ENCODE data around the gene FIGLA. TPM values are rescaled to one million over a fixed set of nuclear protein-coding genes. Genes with fewer than 3 reads are reported as not detected.

The FIGLA gene
- total RNA-seq, 6 donors from 2014 or later: not detected

DNA sequence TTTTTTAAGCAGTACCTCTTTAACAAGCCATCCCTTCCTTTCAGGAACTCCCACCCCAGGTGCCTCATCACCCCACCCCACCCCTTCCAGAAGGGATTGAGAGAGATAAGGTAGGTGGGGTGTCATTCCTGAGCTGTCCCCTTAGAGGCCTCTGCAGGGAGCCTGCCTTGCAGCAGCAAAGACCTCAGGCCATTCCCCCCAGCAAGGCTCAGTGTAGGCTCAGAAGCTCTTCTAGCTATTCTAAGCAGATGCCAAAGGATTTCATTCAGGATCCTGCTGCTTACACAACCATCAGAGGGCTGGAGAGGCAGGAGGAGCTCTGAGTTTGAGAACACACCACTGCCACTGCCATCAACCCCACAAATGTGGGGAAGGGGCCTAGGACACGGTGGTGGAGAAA lies 5.8 kb upstream of the FIGLA start:
- Histone ChIP-seq H3K4me3 (no peak overlapping the region), H3K27me3 (peaks cover 0 to under 1% (median 0%) of the 10 kb centered on the region in 4 donors), H3K27ac (no peak overlapping the region), H3K9me3 (peaks cover 0 to 4% (median 0%) of the 10 kb centered on the region in 4 donors), H3K36me3 (no peaks in the 10 kb centered on the region), H3K4me1 (no peaks in the 10 kb centered on the region)
- TF ChIP-seq POLR2AphosphoS5 (IDR thresholded peaks at IDR 0.05) (no peak), EP300 (IDR thresholded peaks at IDR 0.05) (no peak), POLR2A (IDR thresholded peaks at IDR 0.05) (no peak)
- TF ChIP-seq, protein P1, sequence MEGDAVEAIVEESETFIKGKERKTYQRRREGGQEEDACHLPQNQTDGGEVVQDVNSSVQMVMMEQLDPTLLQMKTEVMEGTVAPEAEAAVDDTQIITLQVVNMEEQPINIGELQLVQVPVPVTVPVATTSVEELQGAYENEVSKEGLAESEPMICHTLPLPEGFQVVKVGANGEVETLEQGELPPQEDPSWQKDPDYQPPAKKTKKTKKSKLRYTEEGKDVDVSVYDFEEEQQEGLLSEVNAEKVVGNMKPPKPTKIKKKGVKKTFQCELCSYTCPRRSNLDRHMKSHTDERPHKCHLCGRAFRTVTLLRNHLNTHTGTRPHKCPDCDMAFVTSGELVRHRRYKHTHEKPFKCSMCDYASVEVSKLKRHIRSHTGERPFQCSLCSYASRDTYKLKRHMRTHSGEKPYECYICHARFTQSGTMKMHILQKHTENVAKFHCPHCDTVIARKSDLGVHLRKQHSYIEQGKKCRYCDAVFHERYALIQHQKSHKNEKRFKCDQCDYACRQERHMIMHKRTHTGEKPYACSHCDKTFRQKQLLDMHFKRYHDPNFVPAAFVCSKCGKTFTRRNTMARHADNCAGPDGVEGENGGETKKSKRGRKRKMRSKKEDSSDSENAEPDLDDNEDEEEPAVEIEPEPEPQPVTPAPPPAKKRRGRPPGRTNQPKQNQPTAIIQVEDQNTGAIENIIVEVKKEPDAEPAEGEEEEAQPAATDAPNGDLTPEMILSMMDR (IDR thresholded peaks at IDR 0.05): no peak
- no peak for ATAC-seq (ENCODE audit: low FRiP score in 2 of 2)
- no peak for DNase-seq
- 71 to 75% methylated on average over 1 of the region's 1 CpG for WGBS, 2 donors

DNA sequence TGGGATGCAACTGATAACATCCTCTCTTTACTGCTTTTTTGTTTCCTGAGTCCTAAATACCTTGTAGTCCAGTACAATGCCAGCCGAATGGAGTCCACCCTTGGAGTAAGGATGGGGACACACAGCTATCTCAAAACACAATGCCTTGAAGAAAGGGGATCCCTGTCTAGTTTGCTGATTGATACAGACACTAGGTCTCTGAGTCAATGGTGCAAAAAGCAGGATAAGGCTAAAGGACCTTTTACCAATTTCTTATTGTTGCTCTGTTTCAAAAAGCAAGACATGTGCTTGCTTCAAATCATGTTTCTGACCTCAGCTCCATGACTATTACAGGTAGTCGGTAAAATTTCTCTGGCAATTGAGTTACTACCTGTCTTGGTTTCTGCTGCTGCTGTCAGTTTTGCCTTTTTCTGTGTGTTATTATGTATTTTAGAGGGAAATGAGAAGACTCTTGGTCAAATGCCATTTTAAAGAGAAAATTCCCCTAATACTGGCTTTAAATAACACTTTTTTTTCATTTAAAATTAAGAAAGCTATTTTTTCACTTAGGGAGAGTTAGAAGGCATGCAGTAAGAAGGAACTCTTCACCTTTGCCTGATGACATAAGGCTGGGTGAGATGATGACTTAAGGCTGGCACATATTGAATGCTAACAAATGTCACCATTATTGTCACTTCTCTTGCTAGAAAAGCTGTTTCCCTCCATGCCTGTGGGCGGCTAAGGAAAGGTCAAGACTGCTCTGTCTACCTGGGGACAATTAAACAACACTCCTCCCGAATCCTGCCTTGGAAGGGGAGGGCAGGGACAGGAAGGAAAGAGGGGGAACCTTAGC lies 4.9 kb upstream of the FIGLA start:
- no peak overlapping the region for H3K4me3 ChIP-seq

DNA sequence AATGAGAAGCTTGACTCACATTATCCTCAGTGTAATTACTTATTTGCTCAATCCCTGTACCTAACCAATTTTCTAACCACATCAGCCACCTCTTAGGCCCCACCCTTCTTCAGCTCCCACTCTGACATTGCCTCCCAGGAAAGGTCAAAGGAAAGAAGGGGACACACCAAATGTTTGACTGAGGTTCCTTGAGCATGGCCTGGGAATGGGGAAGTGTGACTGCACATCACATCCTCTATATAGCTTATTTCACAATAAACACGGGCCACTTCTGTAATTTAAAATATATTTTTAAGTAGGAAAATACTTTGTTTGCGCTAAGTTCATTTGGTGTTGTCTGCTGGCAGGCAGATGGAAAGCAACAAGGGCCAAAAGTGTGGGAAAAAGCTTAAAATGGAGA lies 3.0 kb upstream of the FIGLA start:
- H3K27ac ChIP-seq: no peak overlapping the region
- DNase-seq (no peak), ATAC-seq (ENCODE audit: low FRiP score in 2 of 2) (peak in 1 of 2 donors; percentile 57)
- no peaks in the 10 kb centered on the region for H3K9me3 ChIP-seq
- H3K4me1 ChIP-seq: peaks cover 11 to 15% (median 13%) of the 10 kb centered on the region in 4 donors
- TF ChIP-seq POLR2A (IDR thresholded peaks at IDR 0.05) (no peak), POLR2AphosphoS5 (IDR thresholded peaks at IDR 0.05) (no peak), EP300 (IDR thresholded peaks at IDR 0.05) (no peak)
- TF ChIP-seq, protein P1 (IDR thresholded peaks at IDR 0.05): no peak
- 64 to 77% methylated on average over 2 of the region's 2 CpGs for WGBS, 2 donors
- no peak overlapping the region for H3K4me3 ChIP-seq
- peaks cover 0 to 20% (median 9%) of the 10 kb centered on the region in 4 donors for H3K27me3 ChIP-seq
- no peaks in the 10 kb centered on the region for H3K36me3 ChIP-seq

More for the DNA sequence above, 4.9 kb upstream of the FIGLA start:
- peaks cover 0 to 4% (median 0%) of the 10 kb centered on the region in 4 donors for H3K9me3 ChIP-seq
- DNase-seq: no peak
- WGBS, 2 donors: 66 to 73% methylated on average over 4 of the region's 4 CpGs
- peaks cover under 1 to 4% (median 3%) of the 10 kb centered on the region in 4 donors for H3K4me1 ChIP-seq
- H3K36me3 ChIP-seq: no peaks in the 10 kb centered on the region
- no peak overlapping the region for H3K27ac ChIP-seq
- ATAC-seq (ENCODE audit: low FRiP score in 2 of 2): no peak
- TF ChIP-seq, protein P1 (IDR thresholded peaks at IDR 0.05): no peak
- no peak for TF ChIP-seq POLR2A (IDR thresholded peaks at IDR 0.05)
- no peak for TF ChIP-seq POLR2AphosphoS5 (IDR thresholded peaks at IDR 0.05)
- no peak for TF ChIP-seq EP300 (IDR thresholded peaks at IDR 0.05)
- H3K27me3 ChIP-seq: peaks cover 0 to 9% (median 4%) of the 10 kb centered on the region in 4 donors

DNA sequence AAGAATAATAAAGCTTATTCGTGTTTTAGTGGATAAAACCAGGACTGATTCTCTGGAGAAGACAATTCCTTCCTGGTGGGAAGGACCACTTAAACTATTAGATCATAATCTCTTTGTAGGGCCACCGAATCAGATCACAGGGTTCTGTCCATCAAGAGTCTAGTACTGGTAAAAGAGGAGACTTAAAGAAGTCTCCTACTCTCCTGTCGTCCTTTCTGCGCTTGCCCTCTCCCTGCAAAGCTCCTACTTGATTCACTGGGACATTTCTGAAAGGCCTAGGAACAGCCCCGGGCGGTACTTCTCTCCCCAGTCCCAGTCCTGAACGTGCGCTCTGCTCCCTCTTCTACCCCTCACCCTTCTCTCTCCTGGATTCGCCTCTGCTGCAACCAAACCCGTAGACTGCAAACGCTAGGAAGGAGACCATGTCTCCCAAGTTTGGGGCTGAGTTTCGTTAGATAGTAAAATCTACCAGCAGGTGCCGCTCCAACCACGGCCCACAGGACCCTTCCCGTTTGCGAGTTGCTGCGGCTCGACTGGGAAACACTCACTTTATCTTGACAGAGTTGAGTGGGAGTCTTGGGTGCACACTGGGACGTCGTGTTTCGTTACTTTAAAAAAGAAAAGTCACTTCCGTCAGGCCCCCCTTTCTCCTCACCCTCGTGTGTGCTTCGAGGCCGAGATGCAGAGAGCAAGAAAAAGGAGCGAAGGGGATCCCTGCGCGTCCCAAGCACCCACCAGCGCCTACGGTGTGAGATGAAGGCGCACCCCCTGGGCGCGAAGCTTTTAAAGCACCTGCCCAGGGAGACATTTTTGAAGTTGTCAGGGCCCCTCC lies 923 bp downstream of the FIGLA start:
- Histone ChIP-seq H3K4me3 (peak overlapping the region in 3 of 4 donors; percentile 2 to 37 (median 19)), H3K9me3 (no peaks in the 10 kb centered on the region), H3K27me3 (peaks cover 0 to 20% (median 9%) of the 10 kb centered on the region in 4 donors), H3K4me1 (peaks cover 11 to 15% (median 13%) of the 10 kb centered on the region in 4 donors), H3K27ac (no peak overlapping the region), H3K36me3 (no peaks in the 10 kb centered on the region)
- WGBS, 2 donors: 7% methylated on average over 25 to 33 of the region's 33 CpGs
- DNase-seq (peak in 1 of 2 donors; percentile 63), ATAC-seq (ENCODE audit: low FRiP score in 2 of 2) (peak; percentile 47 to 86)
- TF ChIP-seq POLR2A (IDR thresholded peaks at IDR 0.05): no peak
- TF ChIP-seq EP300 (IDR thresholded peaks at IDR 0.05): no peak
- TF ChIP-seq, protein P1 (IDR thresholded peaks at IDR 0.05): peak; percentile 17 to 44 (median 35)
